Mesenteric fat pad (tissue), 1 donor: ENCODE data around the gene BMPER. TPM values are rescaled to one million over a fixed set of nuclear protein-coding genes. Genes with fewer than 3 reads are reported as not detected.

ENCODE experiments used
- DNase-seq: peaks from one replicate; pipeline ENCODE4 v3.0.0-alpha.2; 2020; ENCODE audit warnings: low spot score
- total RNA-seq: library from RNA; stranded (reverse); fragmentation: NEBNext Ultra II Directional; extraction: Animal tissue kit (Norgen Biotek cat#: 25700); gene quantifications from one replicate; pipeline ENCODE4 v1.2.1, GENCODE V29; 2021
- donor health status: DM: yes; HTN: yes; CAD: no.

BMPER gene
- total RNA-seq, 1 donor from 2014 or later = 4.6 TPM

DNA sequence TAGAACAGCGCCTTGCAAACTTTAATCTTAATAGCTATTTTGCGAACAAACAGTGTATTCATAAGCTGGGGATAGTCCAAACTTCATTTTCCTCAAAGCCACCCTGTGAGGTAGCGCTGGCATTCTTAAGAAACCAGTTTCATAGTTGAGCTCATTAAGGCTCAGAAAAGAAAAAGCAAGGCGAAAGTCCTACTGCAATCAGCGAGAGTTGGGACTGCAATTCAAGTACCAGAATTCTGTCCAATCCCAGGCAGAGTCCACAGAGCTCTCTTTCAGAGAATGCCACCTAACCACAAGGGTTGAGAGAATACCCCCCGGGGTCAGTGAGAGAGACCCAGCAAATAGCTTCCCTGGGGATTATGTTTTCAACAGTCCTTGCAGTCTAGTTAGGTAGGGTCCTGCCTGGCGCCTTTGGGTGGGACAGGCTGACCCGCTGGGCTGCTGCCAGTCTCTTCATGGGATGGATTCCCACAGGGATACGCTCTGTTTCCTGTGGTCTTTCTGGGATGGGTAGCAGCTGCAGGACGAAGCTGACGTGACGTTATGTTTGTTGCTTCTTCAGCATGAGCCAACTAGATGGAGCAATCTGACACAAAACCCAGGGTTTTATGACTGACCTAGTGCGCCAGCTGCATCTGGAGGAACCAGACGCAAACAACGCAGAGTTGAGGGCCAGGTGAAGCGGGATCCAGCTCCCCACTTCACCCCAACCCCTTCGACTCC lies 16.0 kb downstream of the BMPER start:
- no peak for DNase-seq

DNA sequence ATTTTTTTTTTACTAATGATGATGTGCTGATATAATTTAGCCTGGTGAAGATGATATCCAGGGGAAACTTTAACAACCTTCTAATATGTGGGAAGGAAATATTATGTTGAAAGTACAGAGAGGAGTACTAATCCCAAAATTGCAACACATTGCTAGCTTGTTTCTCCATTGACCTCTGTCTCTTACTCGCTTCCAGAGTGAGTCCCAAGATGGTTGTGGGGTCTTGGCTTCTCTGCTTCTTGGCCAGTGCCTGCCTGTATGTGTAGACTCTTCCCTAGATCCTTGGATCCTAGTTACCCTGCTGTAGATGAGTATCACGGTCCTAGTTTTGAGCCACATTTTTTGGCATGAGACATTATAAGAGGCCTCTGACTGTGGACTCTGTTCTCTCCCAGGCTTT lies 17.5 kb downstream of the BMPER start:
- no peak for DNase-seq

- no peak for DNase-seq
Observed at GRCh38 chr7:33923440-33924229, 18.3 kb downstream of the BMPER start.

DNA sequence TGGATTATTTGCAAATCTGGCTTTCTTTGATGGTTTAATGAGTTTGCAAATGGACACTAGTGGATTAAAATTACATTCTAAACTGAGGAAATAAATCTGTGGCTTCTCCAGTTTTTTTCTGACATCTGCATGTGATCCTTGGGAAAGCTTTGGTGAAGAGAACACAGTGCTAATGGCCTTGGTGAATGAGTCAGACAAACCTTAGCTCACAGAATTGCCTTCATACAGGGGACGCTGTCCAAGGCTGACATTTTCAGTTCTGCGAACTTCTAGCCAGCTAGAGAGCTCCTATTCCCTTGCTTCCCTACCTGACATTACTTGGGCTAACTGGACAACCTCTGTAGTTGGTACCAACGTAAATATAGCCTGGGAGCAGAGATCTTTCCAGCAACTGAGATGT lies 21.2 kb downstream of the BMPER start:
- DNase-seq = no peak

- DNase-seq = no peak
Observed at GRCh38 chr7:33928986-33929385, 23.6 kb downstream of the BMPER start.

GRCh38 chr7:33932221-33932620 lies 26.9 kb downstream of the BMPER start:
- DNase-seq = no peak

DNA sequence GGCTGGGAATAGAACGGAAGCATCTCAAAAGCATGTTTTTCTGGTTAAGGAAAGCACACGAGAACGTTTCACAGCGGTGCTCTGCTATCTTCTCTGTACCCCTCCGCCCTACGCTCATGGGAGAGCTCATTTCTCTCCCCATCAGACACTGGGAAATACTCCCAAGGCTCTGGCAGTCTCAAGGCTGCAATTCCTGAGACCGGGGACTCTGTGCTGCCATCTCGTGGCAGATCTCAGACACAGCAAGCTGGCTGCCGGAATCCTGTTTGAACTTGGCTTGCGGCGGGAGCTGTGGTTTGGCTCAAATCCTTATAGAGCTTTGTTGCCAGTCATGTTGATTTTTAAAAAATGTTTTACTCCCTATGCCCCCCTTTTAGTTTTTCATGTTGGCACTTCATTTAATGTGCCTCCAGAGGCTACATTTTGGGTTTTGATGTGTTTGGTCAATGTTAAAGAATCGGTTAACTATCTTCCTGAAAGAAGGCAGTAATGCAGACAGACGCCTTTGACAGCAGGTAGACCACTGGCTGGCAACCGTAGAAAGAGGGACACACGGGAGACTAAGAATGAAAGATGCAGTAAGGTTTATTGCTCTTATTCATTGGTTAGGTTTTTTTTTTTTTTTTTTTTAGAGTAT lies 27.6 kb downstream of the BMPER start:
- no peak for DNase-seq

- DNase-seq = no peak
Observed at GRCh38 chr7:33933611-33934281, 28.4 kb downstream of the BMPER start.

GRCh38 chr7:33934391-33934790 lies 29.1 kb downstream of the BMPER start:
- DNase-seq = no peak

DNA sequence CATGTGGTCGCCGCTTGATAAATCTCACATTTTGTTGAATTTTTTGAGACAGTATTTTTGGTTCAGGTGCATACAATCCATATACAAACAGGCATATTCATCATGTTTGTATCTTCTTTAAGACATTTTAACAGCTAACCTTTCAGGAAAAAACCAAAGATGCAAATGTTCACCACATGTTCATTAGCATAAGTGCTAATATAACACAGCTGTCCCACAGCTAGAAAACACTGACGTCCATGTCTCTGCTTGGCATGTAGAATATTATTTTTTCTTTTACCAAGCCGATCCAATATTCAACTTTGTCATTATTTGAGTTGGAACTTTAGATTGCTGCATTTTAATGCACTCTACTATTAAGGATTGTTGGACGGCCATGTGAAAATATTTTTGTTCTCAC lies 31.2 kb downstream of the BMPER start:
- DNase-seq = no peak

DNA sequence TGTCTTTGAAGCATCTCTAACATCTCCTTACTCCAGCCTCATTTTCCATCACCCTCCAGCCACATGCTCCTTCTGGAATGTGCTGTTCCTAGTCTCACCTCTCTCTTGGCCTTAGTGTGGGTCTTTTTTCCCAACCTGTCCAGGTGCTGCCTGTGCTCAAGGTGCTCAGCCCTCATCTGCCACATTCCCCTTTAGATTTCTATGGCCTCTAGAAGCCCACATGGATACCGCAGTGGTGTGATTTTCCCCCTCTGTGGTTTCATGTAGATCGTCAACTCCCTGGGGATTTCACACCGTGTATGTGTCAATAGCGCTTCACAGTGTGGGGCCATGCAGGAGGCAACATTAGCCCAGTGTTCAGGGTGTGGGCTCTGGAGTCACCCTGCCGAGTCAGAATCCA lies 32.5 kb downstream of the BMPER start:
- DNase-seq = no peak

DNA sequence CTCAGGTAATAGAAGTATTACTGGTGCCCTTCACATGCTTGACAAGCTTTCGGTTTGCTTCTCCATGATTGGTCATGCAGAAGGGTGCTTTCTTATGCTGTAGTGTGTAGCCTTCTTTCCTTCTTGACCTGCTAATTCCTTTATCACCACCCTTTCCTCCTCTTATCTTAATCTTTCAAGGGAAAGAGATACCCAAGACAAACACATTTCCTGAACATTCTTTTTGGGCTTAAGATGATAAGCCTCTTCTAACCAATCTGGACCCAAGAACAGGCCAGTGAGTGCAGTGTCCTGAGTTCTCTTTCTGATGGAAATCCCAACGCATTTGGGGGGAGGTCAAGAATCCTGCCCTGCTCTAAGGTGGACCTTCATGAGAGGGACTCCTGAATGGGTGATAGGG lies 33.8 kb downstream of the BMPER start:
- DNase-seq = no peak

- no peak for DNase-seq
Observed at GRCh38 chr7:33940503-33940902, 35.2 kb downstream of the BMPER start.

GRCh38 chr7:33941418-33941817 lies 36.1 kb downstream of the BMPER start:
- no peak for DNase-seq

GRCh38 chr7:33946094-33946699 lies 40.9 kb downstream of the BMPER start:
- no peak for DNase-seq

DNA sequence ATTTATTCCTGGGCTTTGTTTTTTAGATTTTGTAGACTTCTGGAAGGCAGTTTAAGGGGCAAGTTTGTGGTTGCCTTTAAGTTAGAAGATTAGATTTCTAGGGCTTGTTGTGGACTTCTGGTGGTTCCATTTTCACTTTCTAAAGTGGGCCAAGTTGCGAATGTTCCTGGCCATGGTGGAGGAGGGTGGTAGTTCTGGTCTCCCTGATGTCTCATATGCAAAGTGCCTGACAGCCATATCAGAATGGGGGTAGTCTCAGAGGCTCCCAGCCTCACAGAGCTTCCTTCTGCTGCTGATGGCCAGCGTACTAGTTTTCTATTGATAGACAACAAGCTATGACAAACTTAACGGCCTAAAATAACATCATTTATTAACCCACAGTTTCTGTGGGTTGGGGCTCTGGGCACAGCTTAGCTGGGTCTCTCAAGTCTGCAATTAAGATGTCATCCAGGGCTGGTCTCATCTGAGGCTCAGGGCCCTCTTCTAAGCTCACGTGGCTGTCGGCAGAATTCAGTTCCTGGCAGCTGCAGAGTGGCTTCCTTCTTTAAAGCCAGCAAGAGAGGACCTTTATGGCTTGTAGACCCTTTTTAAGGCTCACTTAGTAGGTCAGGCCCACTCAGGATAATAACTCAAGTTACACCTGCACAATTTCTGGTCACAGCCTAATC lies 44.8 kb downstream of the BMPER start:
- DNase-seq = no peak

DNA sequence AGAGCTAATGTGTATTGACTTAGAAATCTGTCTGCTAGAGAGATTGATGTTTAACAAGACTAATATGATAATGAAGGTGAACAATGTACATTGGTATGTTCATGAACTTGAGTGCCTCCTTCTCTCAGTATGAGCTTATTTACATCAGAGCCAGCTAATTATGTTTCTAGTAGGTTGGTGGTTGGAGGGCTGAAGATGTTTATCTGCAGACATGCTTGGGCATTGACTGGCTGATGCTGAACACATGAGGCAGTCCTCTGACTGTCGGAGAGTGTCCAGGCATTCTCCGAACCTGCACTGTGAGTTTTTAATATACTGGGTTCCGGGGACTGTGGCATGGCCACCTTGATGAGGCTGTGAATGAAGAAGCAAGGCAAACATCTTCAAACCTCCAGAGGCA lies 47.5 kb downstream of the BMPER start:
- DNase-seq = no peak

GRCh38 chr7:33958104-33958503 lies 52.8 kb downstream of the BMPER start:
- no peak for DNase-seq

- DNase-seq = no peak
Observed at GRCh38 chr7:33959676-33960075, 54.3 kb downstream of the BMPER start.

DNA sequence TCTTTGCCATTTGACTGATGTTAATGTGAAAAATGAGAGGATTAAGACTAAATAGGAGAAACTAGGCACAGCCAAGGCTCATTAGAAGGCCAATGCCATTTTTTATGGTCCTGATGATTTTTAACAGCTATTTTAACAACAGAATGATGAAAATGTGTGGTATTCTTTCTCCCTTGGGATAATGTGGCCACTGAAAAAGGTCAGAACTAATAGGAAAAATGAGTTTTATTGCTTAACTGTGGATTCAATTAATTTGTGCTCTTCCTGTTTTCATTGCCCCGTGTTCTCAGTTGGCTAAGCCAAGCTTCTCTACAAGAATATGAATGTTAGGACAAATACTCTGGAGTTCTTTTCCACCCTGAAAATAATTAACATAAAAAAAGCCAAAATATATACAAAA lies 56.6 kb downstream of the BMPER start:
- no peak for DNase-seq
